ENCODE measurements around the gene PTHLH. TPM values are rescaled to one million over a fixed set of nuclear protein-coding genes. Genes with fewer than 3 reads are reported as not detected.

The PTHLH gene
- total and polyA plus RNA-seq, 2 experiments from 2014 or later: 3.1 to 4.5 TPM

- no peaks in the 10 kb centered on the region for H3K9me2 ChIP-seq (replicated peaks; ENCODE audit: insufficient read depth)
- H3K36me3 ChIP-seq (replicated peaks; ENCODE audit: insufficient read depth, low read depth): no peaks in the 10 kb centered on the region
- no peaks in the 10 kb centered on the region for H3K79me2 ChIP-seq
- H3K4me2 ChIP-seq: no peak overlapping the region
- H3K27ac ChIP-seq: no peak overlapping the region
- H2AFZ ChIP-seq: no peak overlapping the region
- no peaks in the 10 kb centered on the region for H3K9me3 ChIP-seq (ENCODE audit: low read depth)
- no peaks in the 10 kb centered on the region for H3K4me1 ChIP-seq (ENCODE audit: insufficient read depth)
- no peaks in the 10 kb centered on the region for H3K27me3 ChIP-seq
- DNase-seq (ENCODE audit: low spot score): no peak
- H4K20me1 ChIP-seq (ENCODE audit: insufficient read depth, poor library complexity, severe bottlenecking): no peaks in the 10 kb centered on the region
- no peak overlapping the region for H3K4me3 ChIP-seq
- 82% methylated on average over 2 of the region's 2 CpGs for WGBS (ENCODE audit: low lambda C conversion rate, missing lambda C conversion rate)
- TF ChIP-seq CTCF (IDR thresholded peaks at IDR 0.05; ENCODE audit: poor library complexity): no peak
- no peak for TF ChIP-seq EZH2 (IDR thresholded peaks at IDR 0.05; ENCODE audit: borderline replicate concordance)
- no peak for TF ChIP-seq EZH2phosphoT487 (IDR thresholded peaks at IDR 0.05; ENCODE audit: low read depth, severe bottlenecking, unreplicated experiment)
Observed at GRCh38 chr12:27988594-27989233, 16.2 kb upstream of the PTHLH start.

GRCh38 chr12:27987331-27987730, 14.8 kb upstream of the PTHLH start:
- Histone ChIP-seq H3K9me3 (ENCODE audit: low read depth) (no peaks in the 10 kb centered on the region), H3K4me2 (no peak overlapping the region), H3K9me2 (replicated peaks; ENCODE audit: insufficient read depth) (no peaks in the 10 kb centered on the region), H3K79me2 (no peaks in the 10 kb centered on the region), H4K20me1 (ENCODE audit: insufficient read depth, poor library complexity, severe bottlenecking) (no peaks in the 10 kb centered on the region), H3K36me3 (replicated peaks; ENCODE audit: insufficient read depth, low read depth) (no peaks in the 10 kb centered on the region), H3K4me3 (no peak overlapping the region), H2AFZ (no peak overlapping the region), H3K27me3 (no peaks in the 10 kb centered on the region), H3K4me1 (ENCODE audit: insufficient read depth) (no peaks in the 10 kb centered on the region), H3K27ac (no peak overlapping the region)
- 82% methylated on average over 5 of the region's 5 CpGs for WGBS (ENCODE audit: low lambda C conversion rate, missing lambda C conversion rate)
- DNase-seq (ENCODE audit: low spot score): no peak
- no peak for TF ChIP-seq EZH2 (IDR thresholded peaks at IDR 0.05; ENCODE audit: borderline replicate concordance)
- TF ChIP-seq EZH2phosphoT487 (IDR thresholded peaks at IDR 0.05; ENCODE audit: low read depth, severe bottlenecking, unreplicated experiment): no peak
- no peak for TF ChIP-seq CTCF (IDR thresholded peaks at IDR 0.05; ENCODE audit: poor library complexity)

GRCh38 chr12:27984275-27984674, 11.7 kb upstream of the PTHLH start:
- H3K4me1 ChIP-seq (ENCODE audit: insufficient read depth): no peaks in the 10 kb centered on the region
- H3K4me2 ChIP-seq: no peak overlapping the region
- H3K4me3 ChIP-seq: no peak overlapping the region
- no peak for DNase-seq (ENCODE audit: low spot score)
- H4K20me1 ChIP-seq (ENCODE audit: insufficient read depth, poor library complexity, severe bottlenecking): no peaks in the 10 kb centered on the region
- H3K27me3 ChIP-seq: peaks cover 5% of the 10 kb centered on the region
- TF ChIP-seq EZH2phosphoT487 (IDR thresholded peaks at IDR 0.05; ENCODE audit: low read depth, severe bottlenecking, unreplicated experiment) (no peak), EZH2 (IDR thresholded peaks at IDR 0.05; ENCODE audit: borderline replicate concordance) (no peak), CTCF (IDR thresholded peaks at IDR 0.05; ENCODE audit: poor library complexity) (no peak)
- WGBS (ENCODE audit: low lambda C conversion rate, missing lambda C conversion rate): 66% methylated on average over 2 of the region's 2 CpGs
- no peaks in the 10 kb centered on the region for H3K9me2 ChIP-seq (replicated peaks; ENCODE audit: insufficient read depth)
- no peak overlapping the region for H2AFZ ChIP-seq
- H3K79me2 ChIP-seq: no peaks in the 10 kb centered on the region
- H3K36me3 ChIP-seq (replicated peaks; ENCODE audit: insufficient read depth, low read depth): no peaks in the 10 kb centered on the region
- H3K9me3 ChIP-seq (ENCODE audit: low read depth): no peaks in the 10 kb centered on the region
- no peak overlapping the region for H3K27ac ChIP-seq
